Stimulated activated CD4-positive, alpha-beta T cell treated with anti-CD3 and anti-CD28 coated beads, Interleukin-1b, Interleukin-23, amount 100 ng/mL, for 24 hours (primary cell): ENCODE results near the gene EVA1B.
A peak's percentile ranks its signal among the peaks of the same experiment; 100 is the strongest.

Experiments used
- DNase-seq, 4 experiments: peaks; one replicate each; pipeline ENCODE4 v3.0.0-alpha.2; 2020; ENCODE audit warnings: low read depth in 4 of 4, low spot score in 1 of 4

The EVA1B gene

GRCh38 chr1:36320767-36321118, 2.7 kb downstream of the EVA1B start:
- no peak for DNase-seq

DNA sequence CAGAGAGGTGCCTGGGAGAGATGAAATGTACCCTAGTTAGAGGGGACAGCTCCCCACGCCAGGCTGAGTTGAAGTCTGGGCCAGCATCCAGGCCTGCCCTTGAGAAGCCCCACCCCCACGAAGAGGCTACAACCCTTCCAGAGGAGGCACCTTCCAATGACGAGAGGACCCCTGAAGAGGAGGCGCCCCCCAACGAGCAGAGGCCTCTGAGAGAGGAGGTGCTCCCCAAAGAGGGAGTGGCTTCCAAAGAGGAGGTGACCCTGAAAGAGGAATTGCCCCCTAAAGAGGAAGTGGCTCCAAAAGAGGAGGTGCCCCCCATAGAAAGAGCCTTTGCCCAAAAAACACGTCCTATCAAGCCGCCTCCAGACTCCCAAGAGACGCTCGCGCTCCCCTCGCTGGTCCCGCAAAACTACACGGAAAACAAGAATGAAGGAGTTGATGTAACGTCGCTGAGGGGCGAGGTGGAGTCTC, 3.1 kb downstream of the EVA1B start:
- no peak for DNase-seq

DNA sequence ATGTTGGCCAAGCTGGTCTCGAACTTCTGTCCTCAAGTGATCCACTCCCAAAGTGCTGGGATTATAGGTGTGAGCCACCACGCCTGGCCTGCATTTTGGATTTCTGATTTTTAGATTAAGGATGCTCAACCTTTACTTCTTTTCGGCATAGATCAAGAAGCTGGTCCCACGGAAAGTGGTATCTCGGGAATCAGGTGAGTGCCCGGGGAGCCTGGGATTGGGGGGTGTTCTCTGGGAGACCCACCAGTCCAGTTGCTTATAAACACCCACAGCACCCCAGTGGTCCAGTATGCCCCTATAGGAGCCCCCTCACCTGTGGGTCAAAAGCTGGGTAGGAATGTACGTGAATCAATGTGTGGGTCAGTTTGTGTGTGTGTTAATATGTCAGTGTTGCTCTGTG, 14.0 kb downstream of the EVA1B start:
- DNase-seq: no peak

GRCh38 chr1:36307601-36308330, 15.7 kb downstream of the EVA1B start:
- no peak for DNase-seq

DNA sequence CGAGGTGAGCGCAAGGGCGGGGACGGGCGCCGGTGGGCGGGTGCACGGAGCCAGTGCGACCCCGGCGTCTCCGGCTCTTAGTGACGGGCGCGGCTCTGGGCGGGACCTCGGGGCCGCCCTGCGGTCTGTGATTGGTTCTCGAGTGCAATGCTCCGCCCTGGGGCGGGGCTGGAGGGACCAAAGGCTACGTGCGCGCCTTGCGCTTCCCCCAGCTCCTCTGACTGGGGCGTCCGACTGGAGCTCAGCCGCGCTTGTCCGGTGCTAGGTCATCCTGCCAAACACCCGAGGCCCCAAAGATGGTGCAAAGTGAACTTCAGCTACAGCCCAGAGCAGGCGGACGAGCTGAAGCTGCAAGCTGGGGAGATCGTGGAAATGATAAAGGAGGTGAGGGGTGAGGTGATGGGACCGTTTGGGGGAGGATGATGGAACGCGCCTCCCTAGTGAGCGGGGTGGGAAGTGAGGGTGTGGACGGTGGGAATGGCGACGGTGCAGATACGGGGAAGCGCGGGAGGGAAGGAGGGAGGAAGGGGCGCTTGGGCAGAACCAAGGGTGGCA, 16.5 kb downstream of the EVA1B start:
- DNase-seq: peak; percentile 70 to 94 (median 76)

- DNase-seq: no peak
Observed at GRCh38 chr1:36306210-36306901, 17.1 kb downstream of the EVA1B start, which contains the start of gene SH3D21. Gene SH3D21 (plus strand): TSS chr1:36306368. CDS start chr1:36306421, 53 bp downstream.

DNA sequence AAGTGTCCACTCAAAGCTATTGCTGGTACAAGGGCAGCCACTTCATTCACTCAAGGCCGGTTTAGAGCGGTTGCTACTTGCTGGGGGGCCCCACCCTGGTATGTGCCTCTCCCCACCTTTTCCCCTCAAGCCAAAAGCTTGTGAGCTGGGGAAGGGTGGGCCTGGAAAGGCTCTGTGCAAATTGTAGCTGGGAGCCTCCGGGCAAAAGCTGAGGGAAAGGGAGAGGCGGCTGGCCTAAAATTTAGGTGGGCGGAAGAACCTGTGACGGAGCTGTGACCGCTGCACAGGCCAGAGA, 17.6 kb downstream of the EVA1B start:
- DNase-seq: no peak

GRCh38 chr1:36304970-36305914, 18.2 kb downstream of the EVA1B start:
- DNase-seq: peak in 1 of 4 experiments; percentile 47

- no peak for DNase-seq
Observed at GRCh38 chr1:36304521-36304920, 18.9 kb downstream of the EVA1B start.

- DNase-seq: no peak
Observed at GRCh38 chr1:36303650-36304360, 19.6 kb downstream of the EVA1B start.

DNA sequence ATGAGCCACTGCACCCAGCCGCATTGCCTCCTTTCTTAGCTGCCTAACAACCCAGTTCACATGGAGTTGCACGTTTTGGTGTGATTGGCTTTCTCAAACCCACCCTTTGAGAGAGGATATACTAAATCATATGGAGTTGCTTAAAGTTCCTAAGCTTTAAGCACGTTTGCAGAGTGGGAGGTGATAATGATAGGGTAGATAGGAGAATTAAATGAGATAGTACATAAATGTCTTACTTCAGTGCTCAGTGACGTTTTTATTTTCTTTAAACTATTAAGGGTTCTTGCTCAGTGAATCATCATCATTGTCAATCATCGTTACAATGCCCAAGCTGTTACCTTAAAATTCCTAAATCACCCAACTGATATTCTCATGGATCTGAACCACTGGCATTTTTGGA, 20.2 kb downstream of the EVA1B start:
- DNase-seq: no peak

- DNase-seq: no peak
Observed at GRCh38 chr1:36301220-36301619, 22.2 kb downstream of the EVA1B start.

DNA sequence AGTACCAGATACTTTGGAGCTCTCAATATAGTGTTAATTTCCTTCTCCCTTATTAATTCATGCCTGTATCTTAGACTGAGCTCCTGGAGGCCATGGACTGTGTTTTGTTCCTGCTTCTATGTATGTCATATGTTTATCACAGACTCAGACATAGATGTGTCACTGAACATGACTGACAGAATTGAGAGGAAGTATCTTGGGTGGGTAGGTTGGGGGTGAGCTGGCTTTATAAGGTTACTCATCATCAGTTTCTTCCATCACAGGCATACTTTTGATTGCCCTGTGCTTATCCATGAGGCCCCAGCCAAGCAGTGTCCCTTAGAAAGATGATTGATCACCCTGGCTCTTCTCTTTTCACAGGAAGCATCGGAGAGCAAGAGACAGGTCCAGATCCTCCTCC, 22.9 kb downstream of the EVA1B start:
- no peak for DNase-seq

DNA sequence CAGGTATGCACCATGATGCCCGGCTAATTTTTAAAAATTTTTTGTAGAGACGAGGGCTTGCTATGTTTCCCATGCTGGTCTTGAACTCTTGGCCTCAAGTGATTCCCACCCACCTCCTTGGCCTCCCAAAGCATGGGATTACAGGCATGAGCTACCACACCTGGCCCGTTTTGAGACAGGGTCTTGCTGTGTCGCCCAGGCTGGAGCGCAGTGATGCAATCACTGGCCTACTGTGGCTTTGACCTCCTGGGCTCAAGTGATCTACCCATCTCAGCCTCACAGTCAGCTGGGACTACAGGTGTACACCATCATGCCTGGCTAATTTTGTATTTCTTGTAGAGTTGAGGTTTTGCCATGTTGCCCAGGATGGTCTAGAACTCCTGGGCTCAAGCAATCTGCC, 24.8 kb downstream of the EVA1B start:
- no peak for DNase-seq

DNA sequence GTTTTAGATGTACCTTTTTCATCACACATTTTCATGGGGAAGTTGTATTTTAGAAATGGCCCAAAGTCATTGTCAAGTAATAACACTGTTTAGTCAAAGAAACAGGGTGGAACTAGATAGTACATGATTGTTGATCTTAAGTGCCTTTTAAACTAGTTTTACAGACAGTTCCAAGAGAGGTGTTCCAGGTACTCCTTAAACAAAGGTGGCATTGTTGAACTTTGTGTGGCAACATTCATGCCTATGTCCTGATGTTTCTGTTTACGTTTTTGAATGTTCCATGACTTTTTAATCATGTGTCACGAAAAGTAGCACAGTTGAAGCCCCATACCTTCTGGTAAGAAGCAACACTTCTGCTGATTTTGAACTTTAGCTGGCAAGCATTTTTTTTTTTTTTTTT, 26.4 kb downstream of the EVA1B start:
- no peak for DNase-seq

DNA sequence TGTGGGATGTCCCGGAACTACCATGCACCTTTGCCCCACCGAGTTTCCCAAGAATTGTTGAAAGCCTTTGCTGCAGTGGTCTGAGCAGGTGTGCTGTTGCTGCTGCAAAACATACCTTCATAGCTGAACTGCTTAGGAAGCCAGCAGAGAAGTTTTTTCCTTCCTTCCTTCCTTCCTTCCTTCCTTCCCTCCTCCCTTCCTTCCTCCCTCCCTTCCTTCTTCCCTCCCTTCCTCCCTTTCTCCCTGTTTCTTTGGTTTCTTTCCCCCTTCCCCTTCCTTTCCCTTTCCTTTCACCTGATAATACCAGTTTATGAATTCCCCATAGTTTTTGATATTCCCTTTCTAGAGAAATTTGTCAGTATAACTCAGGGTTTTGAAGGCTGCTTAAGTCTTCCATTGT, 28.1 kb downstream of the EVA1B start:
- DNase-seq: no peak

DNA sequence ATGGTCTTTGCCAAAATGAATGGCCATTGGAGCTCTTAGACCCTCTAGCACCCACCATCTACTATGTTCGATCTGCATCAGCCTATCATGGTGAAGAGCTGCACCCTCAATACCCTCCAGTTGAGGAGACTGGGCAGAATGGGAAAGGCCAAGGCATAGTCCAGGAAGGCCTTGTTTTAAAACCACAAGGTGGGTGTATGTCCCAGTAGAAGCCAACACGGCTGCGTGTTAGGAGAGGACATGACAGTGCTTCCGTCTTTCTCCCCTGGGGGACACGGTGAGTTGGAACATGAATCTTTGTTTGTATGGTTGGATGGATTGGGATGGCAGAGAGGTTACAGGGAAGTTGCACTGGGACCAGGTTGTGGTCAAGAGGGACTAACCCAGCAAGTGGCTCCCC, 35.9 kb downstream of the EVA1B start:
- DNase-seq: no peak

GRCh38 chr1:36286802-36287201, 36.6 kb downstream of the EVA1B start:
- no peak for DNase-seq

GRCh38 chr1:36285443-36286101, 37.9 kb downstream of the EVA1B start:
- DNase-seq: peak in 2 of 4 experiments; percentile 38 to 42

- no peak for DNase-seq
Observed at GRCh38 chr1:36284517-36284916, 38.9 kb downstream of the EVA1B start.
